Tibial nerve (tissue), 4 donors: ENCODE results near the gene GPATCH2.

Experiments
- CTCF ChIP-seq, 5 experiments: fragments of 200-600 bp in 3 of 5; fragments of 450-650 bp in 2 of 5; sonication (generic) in 3 of 5; IDR thresholded peaks; one replicate each; pipeline ENCODE4 v1.5.1; 2016 to 2019; ENCODE audit warnings: antibody characterized with exemption in 5 of 5, mild to moderate bottlenecking in 3 of 5, moderate library complexity in 2 of 5
- EP300 ChIP-seq, 2 donors: sonication (generic); formaldehyde crosslinking; IDR thresholded peaks; one replicate each; pipeline ENCODE4 v1.6.1; 2017; ENCODE audit warnings: antibody characterized with exemption in 2 of 2, mild to moderate bottlenecking in 1 of 2
- POLR2A ChIP-seq, 2 donors: fragments of 450-650 bp; IDR thresholded peaks; one replicate each; pipeline ENCODE4 v1.6.1; 2017; ENCODE audit warnings: antibody characterized with exemption in 2 of 2, mild to moderate bottlenecking in 2 of 2, moderate library complexity in 2 of 2

- TF ChIP-seq CTCF (IDR thresholded peaks at IDR 0.05) (no peak), POLR2A (IDR thresholded peaks at IDR 0.05) (no peak), EP300 (IDR thresholded peaks at IDR 0.05) (no peak)
Measured at GRCh38 chr1:217542136-217542777, 88.6 kb downstream of the GPATCH2 start.
